GM18511 (cell line): Measurements from ENCODE around the gene AKAP6.

Source experiments
- ATAC-seq: cut with Tn5 transposase; IDR thresholded peaks from one replicate; pipeline ENCODE4 v1.9.1; 2021; ENCODE audit warnings: mild to moderate bottlenecking, moderate library complexity; ENCODE audit not compliant: unreplicated experiment

Gene AKAP6

DNA sequence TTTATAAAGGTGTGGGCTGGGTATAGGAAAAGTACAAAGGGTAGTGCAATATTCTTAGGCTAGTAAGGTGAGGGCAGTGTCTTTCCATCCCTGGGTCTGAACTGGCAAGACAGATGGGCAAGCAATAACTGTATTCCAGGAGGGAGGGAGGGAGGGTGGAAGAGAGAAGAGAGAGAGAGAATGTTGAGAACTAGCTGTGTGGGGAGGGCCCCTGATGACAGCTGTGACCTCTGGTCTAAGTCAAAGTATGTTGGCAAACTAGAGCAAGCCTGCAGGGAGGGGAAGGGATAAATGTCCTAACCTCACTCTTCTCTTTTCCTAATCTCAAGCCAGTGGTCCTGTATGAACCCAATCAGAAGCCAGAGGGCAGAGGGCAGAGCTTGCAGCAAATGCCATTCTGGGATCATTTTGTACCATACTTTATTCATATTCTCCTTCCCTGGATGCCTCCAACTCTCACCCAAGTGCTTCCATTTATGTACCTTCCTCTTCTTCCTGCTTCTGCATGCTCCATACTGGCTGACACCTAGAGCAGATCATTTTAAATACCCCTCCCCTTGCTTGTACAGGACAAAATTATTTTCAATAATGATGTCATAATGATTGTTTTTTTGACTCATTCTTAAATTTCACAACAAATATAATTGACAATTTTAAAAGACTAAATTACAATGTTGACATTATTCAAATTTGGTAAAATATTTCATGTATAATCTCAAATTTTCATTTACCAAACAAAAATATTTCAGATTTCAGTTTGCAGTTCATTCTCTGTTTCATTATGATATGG is 75.9 kb downstream of the AKAP6 start:
- ATAC-seq = no peak

DNA sequence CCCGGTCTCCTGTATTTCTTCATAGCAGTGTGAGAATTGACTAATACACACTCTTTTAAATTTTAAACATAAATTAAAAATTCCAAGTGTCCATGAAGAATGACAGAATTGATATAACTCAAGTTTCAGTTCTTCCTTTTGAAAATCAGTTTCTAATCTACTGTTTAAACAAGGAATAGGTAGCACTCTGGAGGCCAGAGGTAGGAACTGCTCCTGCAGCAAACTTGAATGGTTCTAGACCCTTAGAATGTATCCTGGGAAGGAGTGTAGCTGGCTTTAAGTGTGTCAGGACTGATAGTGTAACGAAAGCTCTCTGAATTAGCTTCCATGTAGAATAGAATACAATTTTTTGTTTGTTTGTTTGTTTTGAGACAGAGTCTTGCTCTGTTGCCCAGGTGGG is 76.8 kb downstream of the AKAP6 start:
- no peak for ATAC-seq

DNA sequence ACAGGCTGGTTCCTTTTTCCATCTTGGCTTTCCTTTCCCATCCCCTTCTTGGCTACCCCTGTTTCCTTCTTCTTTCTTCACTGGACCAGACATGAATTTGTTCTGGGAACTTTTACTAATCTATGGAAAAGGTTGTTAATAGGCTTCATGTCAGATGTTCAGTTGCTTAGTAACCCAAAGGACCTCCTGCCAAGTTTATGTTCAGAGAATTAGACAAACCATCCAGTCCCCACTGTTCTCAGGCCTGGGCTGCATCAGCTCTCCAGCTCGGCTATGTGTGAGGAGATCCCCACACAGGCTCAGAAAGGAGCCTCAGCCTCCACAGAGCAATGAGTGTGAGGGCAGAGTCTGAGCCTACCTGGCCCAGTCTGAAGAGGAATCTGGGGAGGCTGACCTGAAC is 78.0 kb downstream of the AKAP6 start:
- no peak for ATAC-seq

- no peak for ATAC-seq
These were observed 78.9 kb downstream of the AKAP6 start for GRCh38 chr14:32408018-32408417.

GRCh38 chr14:32412103-32412502 is 83.0 kb downstream of the AKAP6 start:
- no peak for ATAC-seq

- no peak for ATAC-seq
These were observed 83.4 kb downstream of the AKAP6 start for GRCh38 chr14:32412532-32412931.

- ATAC-seq = no peak
These were observed 85.0 kb downstream of the AKAP6 start for GRCh38 chr14:32413967-32414640.

DNA sequence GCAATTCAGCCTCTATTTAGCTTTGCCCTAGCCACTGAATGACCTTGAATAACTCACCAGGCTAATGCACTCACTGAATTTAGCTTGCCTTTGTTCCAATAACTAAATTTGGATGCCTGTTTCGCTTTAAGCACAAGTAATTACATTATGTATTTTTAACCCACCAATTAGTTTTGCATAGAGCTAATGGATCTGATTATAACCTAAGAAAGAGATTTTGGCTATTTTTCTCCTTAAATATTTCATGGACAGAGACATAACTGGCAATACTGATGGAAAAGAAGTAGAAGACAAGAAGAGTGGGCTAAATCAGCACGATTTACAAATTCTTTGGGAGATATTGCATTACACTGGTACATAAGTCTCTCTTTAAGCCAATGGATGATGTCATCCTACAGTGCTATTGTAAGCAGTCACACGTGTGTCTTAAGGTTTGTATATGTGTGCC is 85.7 kb downstream of the AKAP6 start:
- no peak for ATAC-seq

DNA sequence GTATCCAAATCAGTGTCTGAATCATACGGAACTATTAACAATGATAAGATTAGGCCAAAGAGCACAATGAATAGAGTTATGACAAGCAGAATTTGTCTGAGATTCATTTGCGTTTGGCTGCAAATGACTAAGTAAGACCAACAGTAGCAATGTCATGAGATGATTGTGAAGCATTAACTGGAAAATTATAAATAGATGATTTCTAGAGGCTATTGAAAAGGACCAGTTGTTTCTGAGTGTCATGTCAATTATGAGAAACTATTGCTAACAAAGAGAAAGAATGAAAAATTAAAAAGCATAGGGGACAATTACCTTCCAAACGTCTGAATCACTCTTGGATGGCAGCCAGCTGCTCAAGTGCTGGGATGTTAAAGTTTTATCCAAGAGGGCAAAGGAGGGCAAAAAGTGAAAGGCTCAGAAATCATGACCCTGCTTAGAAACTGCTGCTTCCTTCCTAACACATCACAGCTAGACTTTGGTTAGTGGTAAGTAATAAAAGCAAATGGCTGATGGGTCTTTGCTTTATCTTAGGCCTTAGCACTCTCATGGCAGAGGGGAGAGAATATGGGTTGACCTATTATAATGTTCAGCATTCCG is 89.0 kb downstream of the AKAP6 start:
- no peak for ATAC-seq

GRCh38 chr14:32419429-32419828 is 90.3 kb downstream of the AKAP6 start:
- ATAC-seq = no peak

DNA sequence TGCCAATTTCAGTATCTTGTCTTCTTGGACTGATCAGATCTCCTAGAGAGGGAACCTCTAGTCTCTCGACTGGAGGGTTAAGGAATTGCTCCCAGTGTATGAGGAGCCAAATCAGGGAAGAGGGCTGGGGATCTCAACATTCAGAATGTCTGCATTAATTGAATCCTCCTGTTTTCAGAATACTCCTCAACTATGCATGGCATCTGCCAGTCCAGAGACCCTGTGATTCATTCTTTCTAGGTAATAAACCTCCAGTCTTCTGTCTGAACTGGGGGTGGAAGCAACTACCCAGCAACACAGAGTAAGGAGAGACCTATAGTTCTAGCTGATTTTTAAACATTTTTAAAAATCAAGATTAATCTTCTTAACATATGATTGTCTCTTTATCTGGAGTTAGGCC is 92.7 kb downstream of the AKAP6 start:
- ATAC-seq = no peak

DNA sequence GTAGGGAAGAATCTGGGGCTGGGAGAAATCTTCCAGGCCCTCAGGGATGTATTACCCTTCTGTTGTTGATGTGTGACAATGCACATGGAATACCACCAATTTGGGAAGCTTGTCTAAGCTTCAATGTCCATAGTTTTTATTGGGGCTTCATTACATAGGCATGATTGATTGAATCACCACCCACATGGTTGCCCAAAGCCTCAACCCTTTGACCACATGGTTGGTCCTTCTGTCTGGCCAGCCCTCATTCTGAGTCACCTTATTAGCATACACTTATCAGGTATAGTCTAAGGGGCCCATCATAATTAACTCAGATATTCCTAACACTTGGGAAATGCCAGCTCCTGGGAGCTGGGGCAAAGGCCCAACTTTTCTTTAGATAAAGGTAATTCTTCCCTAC is 93.3 kb downstream of the AKAP6 start:
- no peak for ATAC-seq

- ATAC-seq = no peak
These were observed 96.9 kb downstream of the AKAP6 start for GRCh38 chr14:32426028-32426427.

GRCh38 chr14:32426586-32427388 is 97.7 kb downstream of the AKAP6 start:
- no peak for ATAC-seq

DNA sequence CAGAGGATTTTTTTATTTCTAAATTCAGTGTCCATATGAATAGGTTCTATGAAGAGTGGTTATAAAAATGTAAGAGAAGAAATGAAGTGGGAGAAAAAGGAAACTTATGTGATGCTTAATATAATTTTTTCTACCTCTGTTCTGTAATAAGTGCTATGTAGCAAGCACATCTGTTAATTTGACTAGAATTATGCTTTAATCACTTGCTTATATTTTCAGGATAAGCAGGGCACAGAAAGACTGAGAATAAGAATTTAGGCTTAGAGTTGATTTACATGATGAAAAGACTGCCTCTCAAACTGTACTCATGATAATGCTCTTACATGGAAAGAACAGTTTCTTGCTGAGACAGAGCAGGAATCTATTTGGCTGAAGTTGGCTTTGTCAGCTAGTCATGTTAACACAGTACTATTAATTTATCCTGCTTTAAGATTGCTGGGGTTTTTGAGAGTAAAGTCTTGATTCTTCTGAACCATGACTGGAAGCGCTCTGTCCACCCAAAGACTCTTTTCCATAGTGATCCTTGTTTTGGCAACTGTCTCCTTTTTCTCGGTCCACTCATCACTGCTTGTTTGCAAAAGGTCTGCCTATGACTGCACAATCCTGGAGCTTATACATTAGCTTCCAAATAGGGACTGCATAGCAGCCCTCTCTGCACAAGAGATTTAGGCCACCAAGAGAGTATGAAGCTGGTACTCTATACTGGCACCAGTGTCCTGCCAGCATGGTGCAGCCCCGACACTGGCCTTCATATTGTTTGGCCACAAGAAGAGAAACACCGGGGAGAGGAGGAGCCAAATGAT is 98.8 kb downstream of the AKAP6 start:
- ATAC-seq = no peak

GRCh38 chr14:32428875-32429274 is 99.8 kb downstream of the AKAP6 start:
- ATAC-seq = no peak

GRCh38 chr14:32430326-32430725 is 101.2 kb downstream of the AKAP6 start:
- ATAC-seq = no peak

DNA sequence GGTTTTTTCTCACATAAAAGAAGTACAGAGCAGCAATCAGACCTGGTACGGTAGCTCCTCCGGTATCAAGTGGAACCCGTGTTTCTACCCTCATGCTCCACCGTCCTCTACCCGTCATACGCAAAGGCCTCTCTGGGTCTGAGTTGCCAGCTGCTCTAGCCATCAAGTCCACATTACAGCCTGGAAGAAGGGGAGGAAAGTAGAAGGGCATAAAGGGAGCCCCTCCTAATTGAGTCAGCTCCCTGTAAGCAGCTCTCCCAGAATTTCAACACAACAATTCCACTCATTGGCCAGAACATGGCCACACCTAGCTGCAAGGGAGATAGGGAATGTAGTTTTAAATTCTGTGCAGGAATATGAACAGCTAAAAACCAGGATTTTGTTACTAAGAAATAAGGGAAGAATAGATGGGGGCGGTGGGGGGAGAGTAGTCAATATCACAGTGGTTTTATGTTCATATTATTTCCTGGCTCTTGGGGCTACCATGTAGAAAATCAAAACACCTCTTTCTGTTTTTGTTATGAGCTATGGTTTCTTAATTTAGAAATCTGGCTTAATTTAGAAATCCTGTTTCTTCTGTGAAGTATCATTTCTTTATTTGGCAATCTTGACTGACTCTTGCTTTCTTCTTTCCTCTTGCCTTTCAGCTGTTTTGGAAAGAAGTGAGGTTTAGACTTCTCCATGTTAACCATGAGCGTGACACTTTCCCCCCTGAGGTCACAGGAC is 103.9 kb downstream of the AKAP6 start:
- no peak for ATAC-seq

GRCh38 chr14:32434180-32434579 is 105.1 kb downstream of the AKAP6 start:
- ATAC-seq = no peak

- no peak for ATAC-seq
These were observed 105.8 kb downstream of the AKAP6 start for GRCh38 chr14:32434880-32435279.
